HG03342 (cell line): ENCODE measurements around the gene USH1C.

ENCODE experiments used
- ATAC-seq: cut with Tn5 transposase; IDR thresholded peaks from one replicate; pipeline ENCODE4 v1.9.1; 2021; ENCODE audit warnings: mild to moderate bottlenecking, moderate library complexity; ENCODE audit not compliant: unreplicated experiment

USH1C gene

DNA sequence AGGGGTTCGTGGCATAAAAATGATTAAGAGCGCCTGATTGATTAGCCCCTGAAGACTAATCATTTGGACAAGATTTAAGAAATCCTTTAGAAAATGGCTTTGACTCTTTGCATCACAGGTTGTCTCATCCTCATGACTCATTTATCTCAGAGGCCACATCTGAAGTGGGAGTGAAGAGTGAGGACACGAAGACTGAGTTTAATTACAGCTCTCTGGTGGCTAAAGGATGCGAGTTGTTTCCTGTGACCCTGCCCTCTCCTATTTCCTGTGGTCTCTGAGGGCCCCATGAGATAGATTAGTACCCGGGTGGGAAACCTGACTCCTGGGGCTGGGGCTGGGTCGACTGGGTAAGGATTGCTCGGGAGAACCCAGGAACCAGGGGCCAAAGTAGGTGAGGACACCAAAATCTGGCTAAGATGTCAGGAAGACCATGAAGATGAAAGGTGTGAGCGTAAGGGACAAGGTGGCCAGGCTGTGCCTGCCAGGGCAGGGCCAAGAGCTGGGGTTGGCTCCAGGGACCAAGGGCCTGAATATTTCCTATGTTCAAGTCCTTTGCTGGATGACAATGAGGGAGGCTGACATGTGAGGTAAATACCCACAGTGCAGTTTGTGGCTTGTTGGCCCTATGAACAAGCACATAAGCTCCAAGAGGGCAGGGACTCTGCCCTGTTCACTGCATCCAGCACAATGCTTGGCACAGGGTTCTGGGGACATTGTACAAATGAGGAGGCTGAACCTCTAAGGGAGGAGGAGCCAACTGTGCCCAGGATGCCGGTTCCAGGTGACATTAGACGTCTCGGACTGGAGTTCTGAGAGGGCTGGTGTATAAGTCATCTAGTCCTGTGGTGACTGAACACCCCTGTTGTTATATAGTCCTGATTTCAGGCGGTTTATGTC, 6.5 kb upstream of the USH1C start:
- no peak for ATAC-seq

DNA sequence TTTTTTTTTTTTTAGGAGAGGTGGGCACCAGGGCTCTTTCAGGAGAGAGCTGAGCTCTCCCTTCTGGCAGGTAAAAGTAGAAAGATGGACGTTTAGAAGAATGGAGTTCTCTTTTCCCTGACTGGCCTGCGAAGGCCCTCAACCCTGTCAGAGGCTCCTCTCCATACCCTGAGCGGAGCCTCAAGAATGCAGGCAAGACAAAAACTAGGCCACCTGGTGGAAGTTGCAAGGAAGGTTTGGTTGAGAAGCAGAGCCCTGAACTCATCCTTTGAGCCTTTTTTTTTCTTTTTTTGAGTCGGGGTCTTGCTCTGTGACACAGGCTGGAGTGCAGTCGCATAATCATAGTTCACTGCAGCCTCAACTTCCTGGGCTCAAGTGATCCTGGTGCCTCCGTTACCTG, 4.2 kb upstream of the USH1C start:
- ATAC-seq: no peak

DNA sequence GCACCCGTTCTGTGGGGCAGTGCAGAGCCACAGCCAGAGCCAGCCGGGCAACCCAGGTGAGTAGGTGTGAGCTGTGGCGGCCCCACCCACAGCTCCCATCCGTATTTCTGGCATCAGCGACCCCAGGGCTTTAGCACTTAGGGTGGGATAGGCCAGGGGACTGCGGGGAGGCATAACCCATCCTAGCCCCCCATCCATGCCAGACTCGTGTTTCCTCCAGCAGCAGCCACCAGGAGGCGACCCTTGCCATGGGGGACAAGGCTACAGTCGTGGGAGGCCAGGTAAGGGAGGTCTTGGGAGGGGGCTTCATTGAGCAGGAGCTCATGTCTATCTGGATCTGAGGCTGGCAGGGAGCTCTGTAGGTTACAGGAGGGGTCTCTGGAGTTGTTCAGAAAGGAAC, 3.7 kb upstream of the USH1C start:
- no peak for ATAC-seq

DNA sequence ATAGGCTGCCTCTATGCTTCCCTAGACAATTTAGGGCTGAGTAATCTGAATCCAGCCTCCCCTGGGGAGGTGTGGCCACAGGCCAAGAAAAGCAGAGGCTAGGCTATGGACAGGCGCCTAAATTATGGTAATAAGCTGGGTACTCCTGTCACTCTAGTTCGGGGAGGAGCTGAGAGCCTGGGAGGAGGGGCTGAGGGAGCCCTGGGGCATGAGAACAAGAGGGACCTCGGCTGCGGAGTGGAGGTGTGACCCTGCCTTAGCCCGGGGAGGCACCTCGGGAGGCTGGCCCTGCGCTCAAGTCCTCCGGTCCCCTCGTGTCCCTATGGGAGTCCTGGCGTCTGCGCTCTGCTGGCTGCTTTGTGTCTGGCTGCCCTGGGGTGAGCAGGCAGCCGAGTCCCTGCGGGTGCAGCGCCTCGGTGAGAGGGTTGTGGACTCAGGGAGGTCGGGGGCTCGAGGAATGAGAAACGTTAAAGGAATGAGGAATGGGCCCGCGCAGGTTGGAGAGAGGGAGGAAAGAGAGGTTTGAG, 2.9 kb upstream of the USH1C start, which contains the start of gene OTOG:
Gene OTOG, plus strand, starts transcription at position 209 of the 527 bp plus-strand sequence. Its CDS starts 114 bp downstream, at position 323.
- no peak for ATAC-seq

DNA sequence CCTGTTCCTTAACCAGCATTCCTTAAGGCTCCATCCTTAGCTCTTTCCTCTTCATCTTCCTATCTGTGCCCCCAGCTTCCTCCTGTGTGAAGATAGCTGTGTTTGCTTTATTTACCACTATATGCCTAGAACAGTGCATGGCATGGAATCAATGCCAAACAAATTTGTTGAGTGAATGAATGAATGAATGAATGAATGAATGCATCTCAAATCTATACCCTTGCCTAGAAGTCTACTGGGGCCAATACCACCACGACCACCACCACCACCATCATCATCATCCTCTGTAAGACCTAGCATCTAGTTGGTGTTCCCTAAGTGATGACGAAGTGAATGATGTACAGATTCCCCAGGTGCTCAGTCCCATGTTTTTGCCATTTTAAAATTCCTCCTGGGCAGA, 2.0 kb upstream of the USH1C start:
- no peak for ATAC-seq

DNA sequence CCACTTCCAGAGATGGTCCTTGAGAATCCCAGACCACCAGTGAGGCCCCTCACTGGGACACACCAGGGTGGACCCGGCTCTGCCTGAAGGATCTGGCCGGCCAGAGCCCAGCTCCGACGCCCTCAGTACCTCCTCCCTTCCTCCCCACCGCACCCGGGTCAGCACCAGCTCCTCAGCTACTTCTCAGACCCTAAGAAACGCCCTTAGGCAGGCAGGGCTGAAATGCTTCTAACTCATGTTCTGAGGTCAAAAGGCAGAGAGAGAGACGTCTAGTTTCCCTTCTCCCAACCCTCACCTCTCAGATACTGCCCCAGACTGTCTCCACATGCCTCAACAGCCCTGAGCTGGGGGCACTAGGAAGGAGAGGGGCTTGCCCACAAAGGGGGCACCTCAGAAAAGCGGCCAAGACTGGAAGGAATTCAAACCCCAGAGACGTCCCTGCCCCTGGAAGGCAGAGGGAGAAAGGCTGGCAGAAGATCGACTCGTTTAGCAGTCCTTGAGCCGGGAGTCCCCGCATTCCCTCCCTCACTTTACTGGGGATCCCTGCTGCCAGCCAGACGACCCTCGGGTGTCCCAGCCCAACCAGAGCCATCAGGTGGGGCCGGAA, 539 bp downstream of the USH1C start:
- no peak for ATAC-seq

DNA sequence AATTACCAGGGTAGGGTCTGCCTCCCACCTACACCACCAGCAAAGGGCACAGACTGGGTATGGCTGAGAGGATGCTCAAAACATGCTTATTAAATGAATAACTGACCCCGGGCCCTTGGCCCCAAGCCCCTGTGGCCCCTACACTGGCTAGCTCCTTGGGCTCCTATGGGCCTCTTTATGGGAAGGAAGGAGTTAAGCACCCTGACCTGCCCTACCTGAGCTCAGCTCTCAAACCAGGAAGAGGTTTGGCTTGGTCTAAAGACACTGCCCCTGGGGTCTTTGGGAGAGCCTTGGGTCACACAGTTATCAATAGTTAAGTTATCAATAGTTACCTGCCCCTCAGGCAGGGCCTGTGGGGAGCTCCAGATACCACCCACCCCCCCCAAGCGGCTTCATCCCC, 1.2 kb downstream of the USH1C start:
- no peak for ATAC-seq

DNA sequence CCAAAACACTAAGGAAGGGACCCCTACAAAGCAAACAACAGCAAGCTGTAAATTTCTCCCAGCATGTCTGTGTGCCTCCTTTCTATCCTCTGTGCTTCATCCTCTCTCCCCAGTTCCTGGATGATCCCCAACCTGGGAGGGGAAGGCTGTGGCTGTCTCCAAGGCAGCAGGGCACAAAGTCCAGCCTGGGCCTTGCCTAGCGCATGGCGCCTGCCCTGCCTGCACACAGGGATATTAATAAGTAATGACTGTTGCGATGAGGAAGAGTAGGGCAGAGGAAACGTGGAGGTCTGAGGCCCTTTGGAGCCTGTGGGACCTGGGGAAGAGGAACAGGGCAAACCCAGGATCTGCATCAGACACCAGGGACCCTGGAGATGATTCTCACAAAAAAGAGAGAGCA, 2.0 kb downstream of the USH1C start:
- ATAC-seq: no peak

DNA sequence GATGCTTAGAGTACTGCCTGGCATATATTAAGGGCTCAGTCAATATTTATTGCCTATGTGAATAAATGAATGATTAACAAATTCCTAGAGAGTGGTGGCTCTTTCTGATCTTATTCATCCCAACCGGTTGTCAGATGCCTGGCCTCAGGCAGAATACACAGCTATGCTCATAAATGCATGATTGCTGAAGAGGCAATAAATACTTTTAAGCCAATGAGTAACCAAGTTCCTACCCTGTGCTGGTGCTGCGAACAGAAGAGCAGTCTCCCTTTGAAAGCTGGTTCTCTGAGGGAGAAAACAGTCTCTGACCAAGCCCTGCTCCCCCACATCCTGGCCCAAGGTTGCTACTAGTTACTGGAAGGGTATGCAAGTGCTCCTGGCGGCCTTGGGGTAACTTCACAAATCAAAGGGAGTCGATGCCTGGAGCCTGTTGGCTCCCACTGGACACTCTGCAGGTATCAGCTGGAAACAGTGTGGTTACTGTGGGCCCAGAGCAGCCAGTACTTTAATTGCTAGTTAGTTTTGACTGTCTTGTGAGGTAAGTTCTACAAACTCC, 2.8 kb downstream of the USH1C start:
- no peak for ATAC-seq

DNA sequence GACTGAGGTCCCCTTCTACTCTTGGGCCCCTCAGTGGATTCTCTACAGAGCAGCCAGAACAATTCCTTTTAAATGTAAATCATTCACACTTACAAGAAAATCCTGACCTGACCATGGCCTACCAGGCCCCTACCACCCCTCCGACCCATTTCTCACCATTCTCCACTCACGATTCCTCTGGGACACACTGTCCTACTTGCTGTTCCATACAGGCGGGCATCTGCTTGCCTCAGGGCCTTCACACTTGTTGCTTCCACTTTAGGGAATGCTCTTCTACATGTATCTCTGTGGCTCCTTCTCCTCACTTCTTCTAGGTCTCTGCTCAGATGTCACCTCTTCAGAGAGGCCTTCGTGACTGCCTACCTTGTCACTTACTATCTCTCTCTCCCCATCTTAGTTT, 3.4 kb downstream of the USH1C start:
- ATAC-seq: no peak

DNA sequence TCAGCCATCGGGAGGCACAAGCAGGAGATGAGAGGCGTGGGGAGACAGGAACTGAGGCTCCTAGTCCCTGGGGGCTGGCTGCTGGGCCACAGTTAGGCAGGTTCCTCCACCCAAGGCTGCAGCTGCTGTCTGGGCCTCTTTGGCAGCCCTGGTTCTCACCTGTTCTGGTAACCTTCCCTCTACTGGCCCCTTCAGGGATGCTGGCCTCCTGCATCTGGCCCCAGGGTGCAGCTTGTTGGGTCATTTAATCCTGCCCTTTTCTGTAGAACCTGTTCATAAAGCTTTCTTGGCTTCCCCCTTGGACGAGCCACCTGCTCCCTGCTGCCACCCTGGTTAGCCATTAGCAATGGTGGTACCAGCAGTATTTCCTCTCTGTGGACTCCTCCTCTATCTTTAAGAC, 5.5 kb downstream of the USH1C start:
- no peak for ATAC-seq

DNA sequence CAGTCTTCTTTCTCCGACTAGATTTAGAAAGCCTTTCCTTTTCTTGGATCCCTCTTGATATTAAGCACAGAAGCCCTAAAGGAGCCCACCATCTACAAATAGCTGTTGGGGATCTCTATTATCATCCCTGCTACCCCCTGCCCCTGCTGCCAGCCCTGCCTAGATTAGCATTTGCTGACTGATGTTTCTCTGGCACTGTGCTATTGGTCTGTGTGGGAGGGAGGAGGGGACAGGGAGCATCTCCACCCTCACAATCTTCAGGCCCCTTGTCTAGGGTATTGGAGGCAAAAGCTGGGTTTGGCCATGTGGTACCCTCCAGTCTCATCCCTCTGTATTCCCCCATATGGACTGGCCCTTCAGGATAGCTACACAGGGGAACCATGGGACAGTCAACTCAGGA, 6.2 kb downstream of the USH1C start:
- no peak for ATAC-seq

DNA sequence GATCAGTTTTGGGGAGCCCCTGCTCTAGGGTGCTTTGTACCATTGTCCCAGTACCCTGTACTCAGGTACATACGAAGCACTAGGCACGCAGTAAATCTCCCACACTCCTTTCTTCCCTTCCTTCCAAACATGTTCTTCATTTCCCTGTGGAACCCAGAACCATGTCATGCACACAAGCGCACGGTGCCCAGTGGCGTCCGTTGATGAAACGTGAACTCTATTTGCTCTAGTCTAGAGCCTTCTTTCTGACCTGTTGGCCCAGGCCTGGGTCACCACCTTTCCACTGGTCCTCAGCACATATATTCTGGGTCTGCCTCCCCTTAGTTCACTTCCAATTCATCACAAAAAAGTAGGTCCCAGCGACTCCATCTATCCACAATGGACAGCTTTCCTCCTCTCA, 7.0 kb downstream of the USH1C start:
- ATAC-seq: no peak

DNA sequence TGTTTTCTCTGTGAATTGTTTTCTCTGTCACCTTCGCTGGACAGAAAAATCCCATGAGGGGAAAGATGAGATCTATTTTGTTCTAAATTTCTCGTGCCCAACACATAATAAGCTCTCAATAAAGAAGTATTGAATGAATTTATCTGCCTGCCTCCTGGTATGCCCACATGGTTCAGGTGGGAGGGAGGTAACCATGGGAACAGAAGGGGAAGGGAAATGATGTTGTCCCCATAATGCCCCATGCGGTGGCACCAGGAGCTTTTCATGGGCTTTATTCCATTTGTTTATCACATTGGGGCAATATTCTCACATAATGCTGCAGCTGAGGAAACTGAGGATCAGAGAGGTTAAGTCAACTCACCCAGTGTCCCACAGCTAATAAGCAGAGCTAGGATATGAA, 8.7 kb downstream of the USH1C start:
- no peak for ATAC-seq

DNA sequence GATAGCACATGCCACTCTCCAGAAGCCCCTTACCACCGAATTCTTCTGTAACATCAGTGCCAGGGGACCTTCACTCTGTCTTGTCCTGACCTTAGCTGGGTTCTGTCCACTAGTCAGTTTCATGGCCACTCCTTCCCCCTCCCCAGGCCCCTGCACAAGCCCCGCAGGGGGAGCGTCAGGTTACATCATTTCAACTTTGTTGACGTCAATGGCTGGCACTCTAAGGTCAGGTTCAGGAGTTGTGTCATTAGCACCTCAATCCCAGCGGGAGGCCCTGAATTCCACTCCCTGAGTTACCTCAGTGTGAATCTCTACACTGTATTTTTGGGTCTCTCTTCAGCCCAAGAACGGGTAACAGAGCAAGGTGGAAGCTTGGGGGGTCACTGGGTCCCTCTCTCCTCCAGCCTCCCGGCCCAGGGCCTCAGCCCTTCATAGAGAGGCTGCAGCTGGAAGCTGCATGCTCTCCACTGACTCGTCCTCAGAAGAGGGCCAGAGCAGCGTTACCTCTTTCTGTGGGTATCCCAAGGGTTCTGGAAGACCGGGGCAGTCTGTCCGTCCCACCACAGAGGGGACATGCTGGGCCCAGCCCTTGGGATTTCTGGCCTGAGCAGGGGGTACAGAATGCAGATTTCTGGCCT, 10.3 kb downstream of the USH1C start:
- ATAC-seq: no peak

DNA sequence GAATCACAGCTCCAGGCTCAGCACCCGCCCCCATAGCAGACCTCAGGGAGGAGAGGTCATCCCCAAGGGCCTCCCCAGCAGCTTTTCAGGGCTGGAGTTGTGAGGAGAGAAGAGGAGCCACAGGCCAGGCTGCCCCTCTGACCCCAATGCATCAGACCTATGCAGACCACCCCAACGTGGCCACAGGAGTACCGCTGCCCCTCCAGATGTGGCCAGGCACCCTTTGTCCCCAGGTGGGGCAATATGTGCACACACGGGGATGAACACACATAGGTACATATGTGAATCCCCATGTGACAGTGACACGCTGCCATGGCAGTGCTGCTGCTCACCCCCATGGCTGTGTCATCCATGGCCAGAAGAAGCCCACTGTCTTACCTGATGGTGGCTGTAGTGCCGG, 10.9 kb downstream of the USH1C start:
- ATAC-seq: no peak

DNA sequence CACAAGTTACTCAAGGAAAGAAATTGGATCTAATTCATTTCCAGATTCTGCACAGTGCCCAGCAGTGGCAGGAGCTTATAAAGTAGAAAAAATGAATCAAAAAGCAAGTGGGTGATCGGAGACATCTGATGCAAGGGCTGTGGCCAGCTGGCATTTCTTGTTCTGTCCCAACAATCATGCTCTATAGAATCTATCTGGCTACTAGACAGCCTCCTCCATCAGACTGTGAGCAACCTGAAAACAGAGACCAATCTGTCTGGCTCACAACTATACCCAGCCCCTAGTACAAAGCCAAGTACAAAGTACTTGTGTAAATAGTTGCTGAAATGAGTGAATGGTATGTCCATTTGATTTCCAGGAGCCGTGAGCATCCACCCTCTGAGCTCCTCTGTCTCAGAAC, 11.4 kb downstream of the USH1C start:
- ATAC-seq: no peak

DNA sequence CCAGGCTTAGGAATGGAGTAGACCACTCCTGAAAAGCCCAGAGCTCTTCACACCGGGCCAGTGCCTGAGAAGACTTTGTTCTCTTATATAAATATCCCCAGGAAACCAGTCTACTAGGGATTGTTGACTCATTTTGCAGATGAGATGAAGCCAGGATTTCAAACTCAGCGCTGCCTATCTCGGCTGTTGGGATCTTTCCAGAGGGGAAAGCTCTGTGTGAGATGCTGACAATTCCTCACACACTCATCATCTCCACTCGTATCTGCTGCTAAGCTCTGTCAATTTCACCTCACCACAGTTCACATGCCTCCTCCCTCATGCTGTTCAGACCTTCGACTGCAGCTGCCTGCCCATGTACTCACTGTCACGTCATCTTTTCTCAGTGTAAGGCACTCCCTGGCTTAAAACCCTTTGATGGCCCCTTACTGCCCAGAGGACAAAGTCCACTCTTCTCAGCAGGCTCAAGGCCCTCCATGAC, 12.5 kb downstream of the USH1C start:
- no peak for ATAC-seq

DNA sequence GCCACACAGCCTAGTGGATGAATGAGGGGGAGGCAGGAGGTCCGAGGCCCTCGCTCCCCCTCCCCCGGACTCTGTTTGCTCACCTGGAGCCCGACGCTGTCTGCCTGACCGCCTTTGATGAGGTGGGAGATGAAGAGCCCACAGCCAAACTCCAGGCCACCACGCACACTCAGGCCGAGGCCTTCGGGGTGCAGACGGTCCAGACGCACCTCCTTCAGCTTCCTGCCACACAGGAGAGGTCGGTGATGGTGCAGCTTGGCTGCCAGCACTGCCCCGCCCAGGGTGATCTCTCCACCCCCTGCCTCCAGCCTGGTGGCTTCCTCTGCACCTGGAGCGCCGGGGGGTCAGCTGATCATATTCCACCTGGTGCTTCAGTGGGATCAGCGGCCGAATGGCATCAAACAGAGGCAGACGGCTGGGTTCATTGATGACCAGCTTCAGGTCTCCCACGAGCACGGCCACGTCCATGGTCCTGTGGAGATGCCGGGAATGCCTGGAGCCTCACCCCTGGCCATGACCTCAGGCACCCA, 13.1 kb downstream of the USH1C start:
- ATAC-seq: no peak

DNA sequence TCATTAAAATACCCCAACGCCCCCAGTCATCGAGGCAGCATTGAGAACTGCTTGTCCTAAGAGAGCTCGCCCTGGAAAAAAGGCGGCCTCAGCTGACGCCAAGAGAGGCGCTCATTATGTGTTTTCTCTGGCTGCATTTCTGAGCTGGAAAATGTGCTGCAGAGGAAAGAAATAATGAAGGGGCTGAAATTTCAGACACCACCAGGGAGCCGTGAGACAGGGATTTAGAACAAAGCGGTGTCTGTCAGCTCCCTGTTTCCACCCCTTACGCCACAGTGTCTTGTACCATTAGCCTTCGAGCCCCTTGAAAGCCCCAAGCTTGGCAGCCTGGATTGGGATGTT, 14.4 kb downstream of the USH1C start:
- no peak for ATAC-seq
